ENCODE results near the gene GRAMD4. TPM values are rescaled to one million over a fixed set of nuclear protein-coding genes. Genes with fewer than 3 reads are reported as not detected.

The GRAMD4 gene
- polyA plus RNA-seq, 2 of the 4 experiments (the other 2 are of a cell fraction) = 7.7 to 13.1 TPM

- H3K4me1 ChIP-seq = peaks cover 4% of the 10 kb centered on the region
- FAIRE-seq (no peak), ATAC-seq (no peak), DNase-seq (ENCODE audit: low read depth in 1 of 2, low spot score in 1 of 2) (no peak)
- WGBS (ENCODE audit: missing lambda C conversion rate) = 100% methylated on average over 1 of the region's 17 CpGs
- CTCF ChIA-PET = no interaction called here
- H3K9me3 ChIP-seq = no peaks in the 10 kb centered on the region
- TF ChIP-seq HOXB13 (CRISPR knock-in tag; IDR thresholded peaks at IDR 0.05; ENCODE audit: low read depth) = no peak
- no peak for TF ChIP-seq ESRRA (IDR thresholded peaks at IDR 0.05; ENCODE audit: borderline replicate concordance, low read length)
- no peak for TF ChIP-seq MAX (IDR thresholded peaks at IDR 0.05)
- no peak for TF ChIP-seq HOXA7 (CRISPR knock-in tag; IDR thresholded peaks at IDR 0.05)
- no peak for TF ChIP-seq MYC (IDR thresholded peaks at IDR 0.05; ENCODE audit: borderline replicate concordance, low read length)
- no peak for TF ChIP-seq JUN (IDR thresholded peaks at IDR 0.05)
- TF ChIP-seq CHD2 (IDR thresholded peaks at IDR 0.05; ENCODE audit: low read length, partially characterized antibody) = no peak
- TF ChIP-seq BCL3 (IDR thresholded peaks at IDR 0.05) = no peak
- no peak for TF ChIP-seq PBX3 (IDR thresholded peaks at IDR 0.05)
- no peak for TF ChIP-seq FOSB (CRISPR knock-in tag; IDR thresholded peaks at IDR 0.05)
- TF ChIP-seq FOXS1 (CRISPR knock-in tag; IDR thresholded peaks at IDR 0.05) = no peak
- no peak for TF ChIP-seq CBX2 (IDR thresholded peaks at IDR 0.05; ENCODE audit: borderline replicate concordance, low read depth)
- no peak for TF ChIP-seq POLR2A (IDR thresholded peaks at IDR 0.05; ENCODE audit: low read length)
- TF ChIP-seq RARB (CRISPR knock-in tag; IDR thresholded peaks at IDR 0.05) = no peak
- no peak for TF ChIP-seq MAFK (IDR thresholded peaks at IDR 0.05; ENCODE audit: partially characterized antibody)
- no peak for TF ChIP-seq JUNB (IDR thresholded peaks at IDR 0.05)
- TF ChIP-seq REST (IDR thresholded peaks at IDR 0.05) = no peak
- TF ChIP-seq KDM1A (IDR thresholded peaks at IDR 0.05; ENCODE audit: low read depth) = no peak
- no peak for TF ChIP-seq FOSL2 (IDR thresholded peaks at IDR 0.05)
- no peak for TF ChIP-seq FOSL2 (CRISPR knock-in tag; IDR thresholded peaks at IDR 0.05)
- TF ChIP-seq HES2 (IDR thresholded peaks at IDR 0.05) = no peak
- no peak overlapping the region for H3K27ac ChIP-seq
- no peak overlapping the region for H3K4me2 ChIP-seq
- no peak overlapping the region for H3K4me3 ChIP-seq
- POLR2A ChIA-PET = no interaction called here
These were observed 46.5 kb downstream of the GRAMD4 start for GRCh38 chr22:46666577-46667244.

- H3K4me2 ChIP-seq = no peak overlapping the region
- TF ChIP-seq NR3C1 (IDR thresholded peaks at IDR 0.05) (no peak), BCL3 (IDR thresholded peaks at IDR 0.05) (no peak), GATA3 (IDR thresholded peaks at IDR 0.05; ENCODE audit: borderline replicate concordance) (no peak), KDM5A (IDR thresholded peaks at IDR 0.05) (no peak), CEBPB (IDR thresholded peaks at IDR 0.05) (no peak), SMC3 (IDR thresholded peaks at IDR 0.05) (no peak), PBX3 (IDR thresholded peaks at IDR 0.05) (no peak), CBX2 (IDR thresholded peaks at IDR 0.05; ENCODE audit: borderline replicate concordance, low read depth) (no peak)
- ChIA-PET CTCF (no interaction called here), POLR2A (no interaction called here)
- H3K4me1 ChIP-seq = no peaks in the 10 kb centered on the region
- WGBS (ENCODE audit: missing lambda C conversion rate) = 73% methylated on average over 6 of the region's 10 CpGs
- no peaks in the 10 kb centered on the region for H3K9me3 ChIP-seq
- H3K27ac ChIP-seq = no peak overlapping the region
- DNase-seq (ENCODE audit: low read depth in 1 of 2, low spot score in 1 of 2) (no peak), ATAC-seq (no peak), FAIRE-seq (no peak)
- H3K4me3 ChIP-seq = no peak overlapping the region
These were observed 47.0 kb downstream of the GRAMD4 start for GRCh38 chr22:46667245-46667623.
